SJCRH30 (cell line): ENCODE data around the gene BMPR2. TPM values are rescaled to one million over a fixed set of nuclear protein-coding genes. Genes with fewer than 3 reads are reported as not detected.
"Not testable (repeated sequence)": the region's sequence is repeated elsewhere in the genome, so short reads cannot be mapped to it uniquely, and the experiment has no call there.

Experiments
- DNase-seq, 2 experiments: peaks; one replicate each; pipeline ENCODE4 v3.0.0-alpha.2; 2015 to 2020
- H3K27ac ChIP-seq: fragments of 250-450 bp; sonication (Bioruptor Pico); 2 replicates; pipeline ENCODE4 v1.5.1; 2020; ENCODE audit warnings: mild to moderate bottlenecking, moderate library complexity
- H3K27me3 ChIP-seq: fragments of 250-450 bp; sonication (Bioruptor Pico); 2 replicates; pipeline ENCODE4 v1.5.1; 2020; ENCODE audit warnings: mild to moderate bottlenecking, moderate library complexity
- H3K36me3 ChIP-seq: fragments of 250-450 bp; sonication (Bioruptor Pico); 2 replicates; pipeline ENCODE4 v1.5.1; 2020; ENCODE audit warnings: mild to moderate bottlenecking, moderate library complexity
- H3K4me1 ChIP-seq: fragments of 250-450 bp; sonication (Bioruptor Pico); 2 replicates; pipeline ENCODE4 v1.5.1; 2020; ENCODE audit warnings: mild to moderate bottlenecking, moderate library complexity
- H3K4me3 ChIP-seq: fragments of 250-450 bp; sonication (Bioruptor Pico); 2 replicates; pipeline ENCODE4 v1.5.1; 2020; ENCODE audit warnings: mild to moderate bottlenecking, moderate library complexity
- H3K9me3 ChIP-seq: fragments of 250-450 bp; sonication (Bioruptor Pico); replicated peaks from 2 replicates; pipeline ENCODE4 v1.5.1; 2020; ENCODE audit warnings: mild to moderate bottlenecking, moderate library complexity
- total RNA-seq: library from RNA; depleted of rRNA; stranded (reverse); fragments of >200 nt; shearing (Covaris generic); gene quantifications from 2 replicates; pipeline ENCODE4 v1.2.3, GENCODE V29; 2014; rRNA removed

BMPR2 gene
- total RNA-seq = 17.8 and 23.7 TPM in 2 replicates

GRCh38 chr2:202375609-202376408 is at the start of gene BMPR2:
Gene BMPR2 (plus strand): TSS chr2:202376327. CDS start chr2:202377475, 1,148 bp downstream.
- Histone ChIP-seq H3K4me3 (peak within 1 kb of the TSS; percentile 76), H3K36me3 (no peaks in the 10 kb centered on the region)

GRCh38 chr2:202327858-202328257 is 48.3 kb upstream of the BMPR2 start:
- Histone ChIP-seq H3K27me3 (no peaks in the 10 kb centered on the region), H3K27ac (no peak overlapping the region), H3K36me3 (no peaks in the 10 kb centered on the region), H3K9me3 (no peaks in the 10 kb centered on the region), H3K4me3 (no peak overlapping the region), H3K4me1 (no peaks in the 10 kb centered on the region)
- no peak for DNase-seq

More at GRCh38 chr2:202375609-202376408, at the start of gene BMPR2:
- no peaks in the 10 kb centered on the region for H3K27me3 ChIP-seq
- no peaks in the 10 kb centered on the region for H3K9me3 ChIP-seq
- H3K27ac ChIP-seq = peak within 1 kb of the TSS; percentile 86
- H3K4me1 ChIP-seq = no peaks in the 10 kb centered on the region
- peak; percentile 88 to 91 for DNase-seq

- Histone ChIP-seq H3K9me3 (no peaks in the 10 kb centered on the region), H3K27ac (no peak overlapping the region), H3K4me3 (no peak overlapping the region), H3K36me3 (no peaks in the 10 kb centered on the region), H3K27me3 (no peaks in the 10 kb centered on the region), H3K4me1 (no peaks in the 10 kb centered on the region)
- no peak for DNase-seq
Measured at GRCh38 chr2:202335791-202336467, 40.2 kb upstream of the BMPR2 start.

- Histone ChIP-seq H3K4me3 (no peak overlapping the region), H3K36me3 (no peaks in the 10 kb centered on the region), H3K27me3 (no peaks in the 10 kb centered on the region), H3K9me3 (no peaks in the 10 kb centered on the region), H3K27ac (no peak overlapping the region), H3K4me1 (no peaks in the 10 kb centered on the region)
- no peak for DNase-seq
Measured at GRCh38 chr2:202337151-202337550, 39.0 kb upstream of the BMPR2 start.

DNA sequence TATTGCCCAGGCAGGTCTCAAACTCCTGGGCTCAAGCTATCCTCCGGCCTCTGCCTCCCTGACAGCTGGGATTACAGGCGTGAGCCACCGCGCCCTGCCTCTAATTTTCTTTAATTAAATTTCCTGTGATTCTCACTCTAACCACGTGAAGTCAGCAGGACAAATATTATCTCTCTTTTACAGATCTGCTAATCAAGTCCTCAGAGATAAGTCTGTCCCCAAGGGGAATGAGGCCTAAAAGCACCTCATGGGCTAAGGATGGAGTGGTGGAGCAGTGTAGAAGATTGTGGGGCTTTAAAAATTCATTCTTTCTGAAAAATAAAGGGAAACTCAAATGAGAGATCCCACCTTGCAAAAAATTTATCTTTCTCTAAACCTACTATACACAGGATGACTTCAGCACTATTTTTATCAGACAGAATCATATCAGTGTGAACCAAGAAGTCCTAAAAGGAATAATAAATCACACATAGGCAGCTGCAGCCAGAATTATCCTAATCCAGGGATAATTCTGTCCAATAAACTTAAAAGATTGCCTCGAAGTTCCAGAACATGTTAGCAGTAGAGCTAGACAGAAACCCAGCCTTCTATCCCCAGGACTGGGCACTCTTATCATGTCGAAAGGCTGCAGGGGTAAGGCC is 38.3 kb upstream of the BMPR2 start:
- DNase-seq = no peak
- Histone ChIP-seq H3K27me3 (no peaks in the 10 kb centered on the region), H3K4me3 (no peak overlapping the region), H3K9me3 (no peaks in the 10 kb centered on the region), H3K27ac (no peak overlapping the region), H3K36me3 (no peaks in the 10 kb centered on the region), H3K4me1 (no peaks in the 10 kb centered on the region)

DNA sequence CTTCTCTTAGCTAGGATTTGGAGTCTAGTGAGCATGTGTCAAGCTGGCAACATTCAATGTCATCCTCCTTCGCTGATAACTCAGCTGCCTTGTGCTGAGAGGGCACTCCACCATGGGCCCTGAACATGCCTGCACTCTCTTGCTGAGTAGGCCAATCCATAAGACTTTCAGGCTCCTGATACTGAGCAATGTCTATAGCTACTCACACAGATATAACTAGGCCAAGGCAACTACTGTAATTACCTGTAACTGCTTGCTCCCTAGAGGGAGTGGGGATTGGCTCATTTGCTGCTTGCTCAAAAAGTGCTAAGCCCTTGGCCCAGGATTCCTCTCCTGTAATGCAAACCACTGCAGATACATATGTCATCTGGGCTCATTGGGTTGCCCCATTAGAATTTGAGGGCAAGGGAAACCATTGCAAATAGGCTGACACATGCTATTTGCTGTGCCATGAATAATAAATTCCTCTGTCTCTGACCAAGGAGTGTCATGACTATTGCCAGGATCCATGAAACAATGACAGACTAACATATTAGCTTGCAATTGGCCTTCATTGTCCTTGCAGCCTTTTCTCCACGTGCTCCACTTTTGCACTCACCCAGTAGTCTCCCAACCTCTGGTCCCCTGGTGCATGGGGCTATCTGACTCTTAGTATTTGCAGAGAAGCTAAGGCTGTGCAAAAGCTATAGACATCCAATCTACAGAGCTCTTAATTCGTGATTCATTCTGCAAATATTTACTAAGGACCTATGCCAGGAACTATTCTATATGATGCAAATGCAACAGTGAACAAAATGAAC is 36.9 kb upstream of the BMPR2 start:
- H3K4me1 ChIP-seq = no peaks in the 10 kb centered on the region
- DNase-seq = no peak
- H3K27ac ChIP-seq = no peak overlapping the region

GRCh38 chr2:202344178-202344577 is 31.9 kb upstream of the BMPR2 start:
- H3K27ac ChIP-seq = no peak overlapping the region
- no peaks in the 10 kb centered on the region for H3K36me3 ChIP-seq
- DNase-seq = no peak
- H3K4me1 ChIP-seq = no peaks in the 10 kb centered on the region
- H3K4me3 ChIP-seq = no peak overlapping the region
- H3K9me3 ChIP-seq = no peaks in the 10 kb centered on the region
- H3K27me3 ChIP-seq = no peaks in the 10 kb centered on the region

More for the DNA sequence above, 36.9 kb upstream of the BMPR2 start:
- Histone ChIP-seq H3K9me3 (no peaks in the 10 kb centered on the region), H3K36me3 (no peaks in the 10 kb centered on the region), H3K27me3 (no peaks in the 10 kb centered on the region), H3K4me3 (no peak overlapping the region)

GRCh38 chr2:202346180-202346579 is 29.9 kb upstream of the BMPR2 start:
- Histone ChIP-seq H3K36me3 (no peaks in the 10 kb centered on the region), H3K9me3 (no peaks in the 10 kb centered on the region)
- DNase-seq = no peak

GRCh38 chr2:202353430-202353829 is 22.7 kb upstream of the BMPR2 start:
- Histone ChIP-seq H3K36me3 (no peaks in the 10 kb centered on the region), H3K27me3 (no peaks in the 10 kb centered on the region), H3K4me3 (no peak overlapping the region), H3K4me1 (no peaks in the 10 kb centered on the region), H3K9me3 (no peaks in the 10 kb centered on the region), H3K27ac (no peak overlapping the region)
- DNase-seq = no peak

More at GRCh38 chr2:202346180-202346579, 29.9 kb upstream of the BMPR2 start:
- Histone ChIP-seq H3K4me1 (no peaks in the 10 kb centered on the region), H3K27me3 (no peaks in the 10 kb centered on the region), H3K4me3 (no peak overlapping the region), H3K27ac (no peak overlapping the region)

- Histone ChIP-seq H3K36me3 (no peaks in the 10 kb centered on the region), H3K27me3 (no peaks in the 10 kb centered on the region), H3K4me3 (no peak overlapping the region), H3K27ac (no peak overlapping the region), H3K4me1 (no peaks in the 10 kb centered on the region), H3K9me3 (no peaks in the 10 kb centered on the region)
- DNase-seq = peak in 1 of 2 experiments; percentile 35
Measured at GRCh38 chr2:202355993-202356505, 20.1 kb upstream of the BMPR2 start.

DNA sequence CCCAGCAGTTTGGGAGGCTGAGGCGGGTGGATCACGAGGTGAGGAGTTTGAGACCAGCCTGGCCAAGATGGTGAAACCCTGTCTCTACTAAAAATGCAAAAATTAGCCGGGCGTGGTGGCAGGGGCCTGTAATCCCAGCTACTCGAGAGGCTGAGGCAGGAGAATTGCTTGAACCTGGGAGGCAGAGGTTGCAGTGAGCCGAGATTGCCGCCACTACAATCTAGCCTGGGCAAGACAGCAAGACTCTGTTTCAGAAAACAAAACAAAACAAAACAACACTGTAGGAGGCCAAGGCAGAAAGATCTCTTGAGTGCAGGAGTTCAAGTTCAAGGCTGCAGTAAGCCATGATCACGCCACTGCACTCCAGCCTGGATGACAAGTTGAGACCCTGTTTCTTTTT is 17.2 kb upstream of the BMPR2 start:
- not testable (repeated sequence) for H3K4me1 ChIP-seq, H3K27me3 ChIP-seq, H3K4me3 ChIP-seq, H3K36me3 ChIP-seq, H3K9me3 ChIP-seq, DNase-seq, H3K27ac ChIP-seq

DNA sequence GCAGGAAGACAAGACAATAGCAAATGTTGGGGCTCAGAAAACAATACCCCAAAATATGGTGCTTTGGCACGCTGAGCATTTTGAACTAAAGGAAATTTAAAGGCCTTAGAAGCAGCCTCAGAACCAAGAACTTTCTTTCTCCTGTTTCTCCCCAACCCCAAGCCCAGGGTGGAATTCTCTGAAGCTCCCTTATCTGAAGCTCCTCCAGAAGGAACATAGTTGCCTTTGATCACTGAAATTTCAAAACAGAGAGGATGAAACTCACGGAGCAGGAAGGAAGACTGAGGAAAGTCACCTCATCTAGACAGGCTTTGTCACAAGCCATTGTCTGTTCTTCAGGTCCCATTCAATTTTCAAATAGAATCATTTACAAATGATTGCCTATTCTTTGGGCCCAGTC is 15.5 kb upstream of the BMPR2 start:
- Histone ChIP-seq H3K27me3 (no peaks in the 10 kb centered on the region), H3K9me3 (no peaks in the 10 kb centered on the region), H3K27ac (no peak overlapping the region), H3K4me1 (no peaks in the 10 kb centered on the region), H3K36me3 (no peaks in the 10 kb centered on the region), H3K4me3 (no peak overlapping the region)
- DNase-seq = no peak

GRCh38 chr2:202361108-202361507 is 15.0 kb upstream of the BMPR2 start:
- no peaks in the 10 kb centered on the region for H3K27me3 ChIP-seq

GRCh38 chr2:202373490-202373889 is 2.6 kb upstream of the BMPR2 start:
- Histone ChIP-seq H3K9me3 (no peaks in the 10 kb centered on the region), H3K36me3 (no peaks in the 10 kb centered on the region), H3K4me1 (no peaks in the 10 kb centered on the region), H3K27me3 (no peaks in the 10 kb centered on the region), H3K4me3 (no peak overlapping the region), H3K27ac (no peak overlapping the region)
- DNase-seq = no peak

More at GRCh38 chr2:202361108-202361507, 15.0 kb upstream of the BMPR2 start:
- Histone ChIP-seq H3K4me1 (no peaks in the 10 kb centered on the region), H3K4me3 (no peak overlapping the region), H3K36me3 (no peaks in the 10 kb centered on the region), H3K9me3 (no peaks in the 10 kb centered on the region), H3K27ac (no peak overlapping the region)
- no peak for DNase-seq
